COR-L47 (cell line): ENCODE data around the gene ANKRD33B.
"Not testable (repeated sequence)": the region's sequence is repeated elsewhere in the genome, so short reads cannot be mapped to it uniquely, and the experiment has no call there.

ENCODE experiments used
- DNase-seq: peaks from one replicate; lab custom pipeline; 2025; lab: John Stamatoyannopoulos, UW

Gene ANKRD33B

DNA sequence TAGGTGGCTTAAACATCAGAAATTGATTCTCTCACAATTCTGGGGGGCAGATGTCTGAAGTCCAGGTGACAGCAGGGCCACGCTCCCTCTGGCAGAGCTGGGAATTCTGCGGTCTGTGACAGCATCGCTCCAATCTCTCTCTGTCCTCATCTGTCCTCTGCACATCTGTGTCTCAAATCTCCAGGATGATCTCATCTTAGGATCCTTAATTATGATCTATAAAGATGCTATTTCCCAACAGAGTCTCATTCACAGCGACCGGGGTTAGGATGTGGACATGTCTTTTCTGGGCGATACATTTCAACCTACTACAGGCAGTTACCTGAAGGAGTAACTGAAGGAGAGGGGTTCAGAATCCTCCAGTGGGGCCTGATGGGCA is 31.4 kb downstream of the ANKRD33B start:
- DNase-seq: no peak

DNA sequence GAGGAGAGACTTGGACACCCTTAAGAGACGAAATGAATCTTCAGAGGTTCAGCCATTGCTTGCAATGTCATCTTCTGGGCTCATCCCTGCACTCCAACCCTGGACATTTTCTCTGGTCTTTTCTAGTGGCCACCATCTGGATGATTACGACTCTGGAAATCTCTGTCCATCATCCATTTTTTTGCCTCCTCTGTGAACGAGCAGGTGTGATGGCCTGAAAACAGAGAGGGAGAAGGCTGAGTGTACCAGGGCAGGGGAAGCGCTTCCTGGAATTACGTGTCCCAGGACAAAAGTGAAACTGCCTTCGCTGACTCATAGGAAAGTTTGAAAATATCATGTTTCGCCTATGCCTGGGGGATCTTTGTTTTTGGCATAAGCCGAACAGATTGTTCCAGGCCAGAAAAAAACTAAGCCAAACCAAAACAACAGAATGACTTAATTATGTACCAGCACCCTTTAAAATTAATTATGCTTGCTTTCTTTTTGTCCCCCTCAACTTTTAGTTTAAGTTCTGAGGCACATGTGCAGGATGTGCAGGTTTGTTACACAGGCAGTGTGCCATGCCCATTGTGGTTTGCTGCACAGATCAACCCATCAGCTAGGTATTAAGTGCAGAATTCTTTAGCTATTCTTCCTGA is 31.9 kb downstream of the ANKRD33B start:
- DNase-seq: no peak

DNA sequence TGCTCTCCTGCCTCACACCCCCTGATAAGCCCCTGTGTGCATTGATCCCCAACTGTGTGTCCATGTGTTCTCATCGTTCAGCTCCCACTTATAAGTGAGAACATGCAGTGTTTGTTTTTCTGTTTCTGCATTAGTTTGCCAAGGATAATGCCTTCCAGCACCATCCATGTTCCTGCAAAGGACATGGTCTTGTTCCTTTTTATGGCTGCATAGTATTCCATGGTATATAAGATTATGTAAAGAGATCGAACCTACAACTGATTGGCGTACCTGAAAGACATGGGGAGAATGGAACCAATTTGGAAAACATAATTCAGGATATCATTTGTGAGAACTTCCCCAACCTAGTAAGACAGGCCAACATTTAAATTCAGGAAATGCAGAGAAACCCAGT is 32.4 kb downstream of the ANKRD33B start:
- no peak for DNase-seq

DNA sequence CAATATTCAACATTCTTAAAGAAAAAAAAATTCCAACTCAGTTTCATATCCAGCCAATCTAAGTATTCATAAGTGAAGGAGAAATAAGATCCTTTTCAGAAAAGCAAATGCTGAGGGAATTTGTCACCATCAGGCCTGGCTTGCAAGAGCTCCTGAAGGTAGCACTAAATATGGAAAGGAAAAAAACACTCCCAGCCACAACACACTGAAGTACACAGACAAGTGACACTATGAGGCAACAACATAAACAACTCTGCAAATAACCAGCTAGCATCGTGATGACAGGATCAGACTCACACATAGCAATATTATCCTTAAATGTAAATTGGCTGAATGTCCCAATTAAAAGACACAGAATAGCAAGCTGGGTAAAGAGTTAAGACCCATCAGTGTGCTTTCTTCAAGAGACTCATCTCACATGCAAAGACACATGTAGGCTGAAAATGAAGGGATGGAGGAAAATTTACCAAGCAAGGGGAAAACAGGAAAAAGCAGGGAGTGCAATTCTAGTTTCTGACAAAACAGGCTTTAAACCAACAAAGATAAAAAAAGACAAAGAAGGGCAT is 33.1 kb downstream of the ANKRD33B start:
- DNase-seq: no peak

DNA sequence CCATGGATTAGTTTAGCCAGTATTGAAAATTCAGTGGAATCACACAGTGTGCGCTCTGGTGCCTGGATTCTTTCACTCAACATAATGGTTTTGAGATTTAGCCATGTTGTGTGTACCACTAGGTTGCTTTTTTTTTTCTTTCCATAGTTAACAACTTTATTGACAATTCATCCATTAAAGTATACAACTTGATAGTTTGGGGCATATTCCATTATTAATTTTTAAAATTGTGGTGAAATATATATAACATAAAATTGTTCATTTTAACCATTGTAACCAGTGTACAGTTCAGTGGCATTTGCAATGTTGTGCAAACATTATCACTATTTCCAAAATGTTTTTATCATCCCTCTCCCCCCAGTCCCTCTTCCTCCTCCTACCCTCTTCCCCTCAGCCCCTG is 35.2 kb downstream of the ANKRD33B start:
- no peak for DNase-seq

DNA sequence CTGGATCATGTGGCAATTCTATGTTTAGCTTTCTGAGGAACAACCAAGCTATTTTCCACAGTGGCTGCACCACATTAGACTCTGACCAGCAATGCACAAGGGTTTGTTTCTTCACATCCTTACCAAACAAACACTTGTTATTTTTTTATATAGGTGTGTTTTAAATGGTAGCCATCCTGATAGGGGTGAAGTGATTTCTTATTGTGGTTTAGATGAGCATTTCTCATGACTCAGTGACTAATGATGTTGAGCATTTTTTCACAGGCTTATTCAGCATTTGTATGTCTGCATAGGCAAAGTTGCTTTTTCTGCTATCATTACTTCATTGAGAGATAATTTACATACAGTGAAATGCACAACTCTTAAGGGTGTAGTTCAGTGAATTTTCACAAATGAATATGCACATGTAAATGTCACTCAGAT is 36.0 kb downstream of the ANKRD33B start:
- DNase-seq: no peak

DNA sequence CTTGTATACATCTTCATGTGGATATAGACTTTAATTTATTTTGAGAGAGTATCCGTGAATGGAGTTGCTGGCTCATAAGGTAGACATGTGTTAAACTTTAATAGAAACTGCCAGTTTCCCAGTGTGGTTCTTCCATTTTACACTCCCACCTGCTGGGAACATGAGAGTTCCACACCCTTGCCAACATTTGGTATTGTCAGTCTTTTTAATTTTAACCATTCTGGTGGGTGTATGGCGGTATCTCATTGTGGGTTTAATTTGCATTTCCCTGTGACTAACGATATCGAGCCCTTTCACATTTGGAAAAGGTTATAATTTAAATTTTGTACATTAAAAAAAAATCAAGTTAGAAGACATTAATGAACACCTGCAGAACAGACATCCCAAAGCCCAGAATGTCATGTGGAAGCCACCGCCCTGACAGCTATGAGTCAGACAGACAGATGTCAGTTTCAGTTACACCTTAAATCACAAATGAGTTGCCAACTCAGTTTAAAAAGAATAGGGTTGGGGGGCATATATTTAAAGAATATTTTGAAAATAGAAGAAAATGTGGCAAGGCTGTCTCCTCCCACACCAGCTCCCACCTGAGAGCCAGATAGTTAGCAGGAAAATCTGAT is 36.9 kb downstream of the ANKRD33B start:
- DNase-seq: no peak

DNA sequence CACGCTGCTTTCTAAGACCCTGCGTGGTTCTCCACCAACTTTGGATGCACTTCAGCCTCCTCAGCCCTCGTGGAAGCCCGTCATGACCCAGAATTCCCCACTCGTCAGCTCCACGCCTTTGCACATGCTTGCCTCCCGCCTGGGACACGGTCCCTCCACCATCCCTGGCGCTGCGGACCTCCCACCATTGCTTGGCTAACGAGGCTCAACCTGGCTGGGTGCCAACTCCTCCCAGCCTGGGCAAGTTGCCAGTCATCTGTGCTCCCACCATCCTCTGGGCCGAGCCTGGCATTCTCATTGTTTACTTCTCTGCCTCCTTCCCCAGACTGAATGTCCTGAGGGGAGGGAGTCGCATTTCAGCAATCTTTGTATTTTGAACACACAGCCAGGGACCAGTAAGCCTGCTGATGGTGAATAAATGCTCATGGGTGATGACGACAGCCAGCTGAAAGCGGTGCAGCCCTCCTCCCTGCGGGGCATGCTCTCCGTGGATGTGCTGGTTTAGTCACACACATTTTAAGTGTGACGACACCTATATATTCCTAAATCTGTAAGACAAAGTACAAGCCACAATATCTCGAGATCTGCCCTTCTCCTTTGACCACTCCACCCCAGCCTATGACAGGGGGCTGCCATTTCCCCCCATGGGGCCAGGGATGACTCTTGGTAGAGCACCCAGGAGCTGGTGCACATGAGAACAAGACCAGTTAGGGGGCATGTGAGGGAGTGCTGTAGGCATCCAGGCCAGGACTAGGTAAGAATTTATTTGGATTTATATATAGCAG is 37.6 kb downstream of the ANKRD33B start:
- peak; percentile 93 for DNase-seq

DNA sequence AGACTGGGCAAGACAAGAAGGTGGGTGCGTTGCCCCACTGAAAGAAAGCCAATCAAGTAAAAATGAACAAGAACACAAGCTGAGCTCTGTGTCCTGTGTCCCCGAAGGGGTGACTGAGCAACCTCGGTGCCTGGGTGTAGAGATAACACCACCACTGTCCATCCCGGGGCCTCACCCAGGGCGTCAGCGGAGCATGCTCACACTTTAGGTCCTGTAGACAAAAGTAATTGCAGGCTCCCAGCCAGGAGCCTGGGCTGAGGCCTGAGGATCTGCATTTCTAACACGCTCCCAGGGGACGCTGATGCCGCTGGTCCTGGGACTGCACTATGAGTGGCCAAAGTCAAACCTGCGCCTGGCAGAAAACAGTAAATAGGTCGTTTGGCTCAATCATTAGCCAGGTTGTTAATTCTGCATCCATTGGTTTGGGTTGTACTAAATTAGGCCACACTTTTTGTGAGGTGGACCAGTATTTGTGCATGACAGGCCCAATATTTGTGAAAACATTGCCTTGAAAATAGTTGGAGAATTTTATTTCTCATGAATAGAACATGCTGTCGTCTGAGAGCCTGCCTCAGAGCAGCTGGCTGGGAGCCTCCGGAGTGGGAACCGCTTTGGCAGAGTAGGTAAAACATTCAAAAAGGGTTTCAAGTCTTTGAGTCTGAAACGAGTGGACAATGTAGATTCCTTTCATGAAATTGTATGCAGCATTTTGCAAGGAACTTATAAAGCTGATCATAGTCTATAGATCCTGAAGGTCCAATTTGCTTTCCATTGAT is 38.3 kb downstream of the ANKRD33B start:
- DNase-seq: no peak

DNA sequence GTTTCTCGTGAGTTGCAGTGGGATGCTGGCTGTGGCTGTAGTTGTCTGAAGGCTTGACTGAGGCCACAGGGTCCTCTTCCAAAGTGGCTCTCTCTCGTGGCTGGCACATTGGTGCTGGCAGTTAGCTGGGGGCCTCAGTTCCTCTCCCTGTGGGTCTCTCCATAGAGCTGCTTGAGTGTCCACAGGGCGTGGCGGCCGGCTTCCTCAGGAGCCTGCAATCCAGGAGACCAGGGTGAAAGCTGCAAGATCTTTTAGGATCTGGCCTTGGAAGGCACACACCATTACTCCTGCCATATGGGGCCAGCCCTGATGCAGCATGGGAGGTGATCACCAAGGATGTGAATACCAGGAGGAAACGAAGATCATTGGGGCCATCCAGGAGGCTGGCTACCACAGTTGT is 41.1 kb downstream of the ANKRD33B start:
- DNase-seq: no peak

DNA sequence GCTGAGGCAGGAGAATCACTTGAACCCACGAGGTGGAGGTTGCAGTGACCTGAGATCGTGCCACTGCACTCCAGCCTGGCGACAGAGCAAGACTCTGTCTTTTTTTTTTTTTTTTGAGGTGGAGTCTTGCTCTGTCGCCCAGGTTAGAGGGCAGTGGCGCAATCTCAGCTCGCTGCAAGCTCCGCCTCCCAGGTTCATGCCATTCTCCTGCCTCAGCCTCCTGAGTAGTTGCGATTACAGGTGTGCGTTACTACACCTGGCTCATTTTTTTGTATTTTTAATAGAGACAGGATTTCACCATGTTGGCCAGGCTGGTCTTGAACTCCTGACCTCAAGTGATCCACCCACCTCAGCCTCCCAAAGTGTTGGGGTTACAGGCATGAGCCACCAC is 42.8 kb downstream of the ANKRD33B start:
- DNase-seq: not testable (repeated sequence)

DNA sequence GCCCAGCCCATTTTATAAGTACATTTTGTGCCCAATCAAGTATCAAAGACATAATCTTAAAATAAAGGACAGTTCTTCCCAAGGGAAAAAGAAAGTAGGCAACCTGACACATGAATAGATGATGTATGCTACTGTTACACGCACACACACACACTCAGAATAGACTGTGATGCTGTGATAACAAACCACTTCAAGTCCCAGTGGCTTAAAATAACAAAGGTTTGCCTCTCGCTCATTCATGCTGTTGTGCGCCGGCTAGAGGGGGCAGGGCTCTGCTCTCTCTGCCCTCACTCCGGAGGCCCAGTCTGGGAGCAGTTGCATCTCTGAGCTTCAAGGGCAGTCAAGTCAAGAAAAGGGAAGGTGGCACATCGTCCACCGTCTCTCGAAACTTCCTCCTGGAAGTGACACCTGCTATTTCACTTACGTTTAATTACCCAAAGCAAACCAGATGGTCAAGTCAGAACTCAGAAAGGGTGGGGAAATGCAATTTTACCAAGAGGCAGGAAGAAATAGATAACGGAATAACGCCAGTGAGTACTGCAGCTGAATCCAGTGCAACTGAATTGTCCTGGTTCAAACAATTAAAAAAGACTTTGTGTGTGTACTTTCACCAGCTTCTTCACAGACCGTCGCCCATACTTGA is 43.3 kb downstream of the ANKRD33B start:
- no peak for DNase-seq

DNA sequence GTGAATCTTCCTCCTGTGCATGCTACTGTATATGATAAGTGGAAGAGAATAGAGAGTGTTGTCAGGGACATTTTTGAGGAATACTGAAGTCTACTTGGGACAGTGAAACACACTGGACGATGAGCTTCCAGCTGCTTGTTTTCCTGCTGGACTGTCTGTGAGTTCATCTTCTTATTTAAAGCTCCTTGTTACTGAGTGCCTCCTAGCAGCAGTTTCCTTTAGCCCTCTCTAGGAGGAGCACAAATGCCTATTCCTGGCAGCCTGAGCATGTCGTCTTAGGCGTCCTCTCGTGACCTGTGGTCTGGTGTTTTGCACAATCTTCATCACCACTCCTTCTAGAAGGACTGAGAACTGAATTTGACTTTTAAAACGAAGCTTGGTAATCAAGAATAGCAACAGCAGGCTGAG is 43.8 kb downstream of the ANKRD33B start:
- no peak for DNase-seq

DNA sequence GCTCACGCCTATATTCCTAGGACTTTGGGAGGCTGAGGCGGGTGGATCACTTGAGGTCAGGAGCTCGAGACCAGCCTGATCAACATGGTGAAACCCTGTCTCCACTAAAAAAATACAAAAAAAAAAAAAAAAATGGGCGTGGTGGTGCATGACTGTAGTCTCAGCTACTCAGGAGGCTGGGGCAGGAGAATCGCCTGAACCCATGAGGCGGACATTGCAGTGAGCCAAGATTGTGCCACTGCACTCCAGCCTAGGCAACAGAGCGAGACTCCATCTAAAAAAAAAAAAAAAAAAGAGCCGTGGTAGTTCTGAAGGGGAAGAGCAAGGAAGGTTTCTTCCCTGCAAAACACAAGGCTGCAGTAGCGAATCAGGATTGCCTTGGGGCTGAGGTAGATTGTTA is 44.2 kb downstream of the ANKRD33B start:
- not testable (repeated sequence) for DNase-seq

DNA sequence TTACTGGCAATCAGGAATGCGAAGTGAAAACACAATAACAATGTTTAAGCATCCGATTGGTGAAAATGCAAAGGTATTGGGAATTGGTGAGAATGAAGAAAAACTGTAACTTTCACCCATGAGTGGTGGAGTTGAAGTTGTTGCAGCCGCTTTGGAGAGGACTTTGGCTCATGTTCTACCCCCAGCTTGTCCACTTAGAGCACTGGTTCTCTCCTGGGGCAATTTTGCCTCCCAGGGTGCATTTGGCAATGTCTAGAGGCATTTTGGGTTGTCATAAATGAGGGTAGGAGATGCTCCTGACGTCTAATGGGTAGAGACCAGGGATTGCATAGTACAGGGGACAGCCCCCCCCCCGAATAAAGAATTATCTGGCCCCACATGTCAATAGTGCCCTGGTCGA is 46.2 kb downstream of the ANKRD33B start:
- no peak for DNase-seq

DNA sequence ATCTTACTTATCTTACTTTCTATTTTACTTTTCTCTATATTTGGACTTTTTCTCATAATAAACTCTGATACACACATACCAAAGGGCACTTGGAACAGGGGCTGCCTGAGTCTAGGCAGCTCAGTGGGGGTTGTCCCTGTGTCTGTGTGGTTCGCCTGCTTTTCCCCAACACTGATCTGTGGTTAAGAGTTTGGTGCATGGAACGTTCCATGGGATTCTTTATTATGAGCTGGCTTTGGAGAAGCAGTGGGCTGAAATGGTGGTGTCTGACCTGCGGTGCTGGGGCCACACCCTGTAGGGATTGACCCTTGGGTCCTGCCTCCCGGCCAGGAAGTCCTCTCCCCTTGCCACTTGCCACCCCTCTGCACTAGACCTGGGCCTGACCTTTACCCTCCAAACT is 47.4 kb downstream of the ANKRD33B start:
- no peak for DNase-seq

DNA sequence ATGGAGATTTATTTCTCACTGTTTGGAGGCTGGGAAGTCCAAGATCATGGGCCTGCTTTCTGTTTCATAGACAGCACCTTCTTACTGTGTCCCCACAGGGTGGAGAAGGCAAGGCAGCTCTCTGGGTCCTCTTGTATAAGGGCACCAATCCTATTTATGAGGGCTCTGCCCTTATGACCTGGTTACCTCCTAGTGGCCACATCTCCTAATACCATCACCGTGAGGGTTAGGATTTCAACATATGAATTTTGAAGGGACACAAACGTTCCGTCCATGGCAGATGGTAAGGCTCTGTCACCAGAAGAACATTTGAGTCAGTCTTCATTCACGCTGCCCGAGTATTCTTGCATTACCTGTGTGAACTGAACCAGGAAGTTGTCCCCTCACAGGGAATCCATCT is 48.4 kb downstream of the ANKRD33B start:
- no peak for DNase-seq

DNA sequence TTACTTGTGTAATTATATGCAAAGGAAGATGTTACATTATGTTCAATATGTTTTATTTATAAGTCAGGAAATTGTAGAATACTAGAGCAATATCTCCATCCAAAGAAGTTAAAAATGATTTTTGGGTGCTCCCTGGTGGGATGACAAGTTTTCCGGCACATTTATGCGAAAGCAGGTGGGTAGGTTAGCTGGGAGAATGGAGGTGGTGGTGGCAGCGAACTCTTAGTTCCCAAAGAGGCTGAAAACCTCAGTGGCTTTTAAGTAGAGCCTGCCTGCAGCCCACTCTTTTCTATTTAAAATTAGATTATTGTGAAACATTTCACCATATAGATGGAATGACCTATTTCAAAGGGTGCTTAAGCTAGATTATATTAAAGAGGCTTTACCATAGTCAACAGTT is 51.8 kb downstream of the ANKRD33B start:
- DNase-seq: no peak

DNA sequence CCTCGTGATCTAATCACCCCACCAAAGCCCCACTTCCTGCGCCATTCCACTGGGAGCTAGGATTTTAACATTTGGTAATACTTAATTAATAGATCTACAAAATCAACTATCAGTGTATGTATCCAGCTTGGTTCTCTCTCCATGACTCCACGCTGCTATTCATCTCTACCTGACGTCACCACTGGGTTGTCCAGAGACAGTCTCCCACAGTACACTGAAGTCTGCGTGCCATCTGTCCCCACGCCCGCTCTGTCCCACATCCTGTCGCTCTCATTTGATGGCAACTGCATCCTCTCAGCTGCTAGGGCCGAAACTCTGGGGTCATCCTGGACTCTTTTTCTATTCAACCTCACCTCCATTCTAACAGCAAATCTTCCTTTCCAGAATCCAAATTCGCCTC is 53.2 kb downstream of the ANKRD33B start:
- DNase-seq: no peak

DNA sequence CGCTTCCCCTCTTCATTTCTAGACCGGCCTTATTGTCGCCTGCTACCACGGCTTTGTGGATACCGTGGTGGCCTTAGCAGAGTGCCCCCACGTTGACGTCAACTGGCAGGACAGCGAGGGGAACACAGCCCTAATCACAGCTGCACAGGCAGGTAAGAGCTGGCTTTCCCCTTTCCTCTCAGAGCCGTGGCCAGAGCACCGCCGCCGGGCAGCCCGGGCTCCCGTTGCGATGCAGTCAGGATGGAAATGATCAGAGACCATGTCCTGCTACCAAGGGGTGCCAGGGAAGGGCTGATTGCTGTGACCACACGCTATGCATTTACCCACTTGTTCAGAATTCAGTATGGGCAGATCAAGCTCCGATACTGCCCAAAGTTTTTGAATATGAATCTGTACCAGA is 54.4 kb downstream of the ANKRD33B start:
- no peak for DNase-seq

DNA sequence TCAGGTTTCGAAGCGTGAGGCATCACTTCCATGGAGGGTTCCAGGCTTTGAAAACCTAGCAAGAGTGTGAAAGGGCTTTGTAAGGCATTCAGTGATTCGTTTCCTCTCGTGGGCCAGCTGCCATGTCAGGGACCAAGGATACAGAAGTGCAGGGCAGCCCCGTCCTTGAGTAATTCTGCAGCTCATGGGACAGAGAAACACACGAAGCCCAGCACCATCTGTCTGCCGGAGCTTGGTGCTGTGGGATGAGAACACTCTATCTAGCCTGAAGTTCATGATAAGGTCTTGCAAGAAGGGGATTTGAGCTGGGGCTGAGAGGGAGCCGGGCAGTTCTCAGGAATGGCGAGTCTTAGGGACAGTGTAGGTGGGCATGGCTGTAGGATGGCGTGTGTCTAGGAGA is 55.8 kb downstream of the ANKRD33B start:
- no peak for DNase-seq

DNA sequence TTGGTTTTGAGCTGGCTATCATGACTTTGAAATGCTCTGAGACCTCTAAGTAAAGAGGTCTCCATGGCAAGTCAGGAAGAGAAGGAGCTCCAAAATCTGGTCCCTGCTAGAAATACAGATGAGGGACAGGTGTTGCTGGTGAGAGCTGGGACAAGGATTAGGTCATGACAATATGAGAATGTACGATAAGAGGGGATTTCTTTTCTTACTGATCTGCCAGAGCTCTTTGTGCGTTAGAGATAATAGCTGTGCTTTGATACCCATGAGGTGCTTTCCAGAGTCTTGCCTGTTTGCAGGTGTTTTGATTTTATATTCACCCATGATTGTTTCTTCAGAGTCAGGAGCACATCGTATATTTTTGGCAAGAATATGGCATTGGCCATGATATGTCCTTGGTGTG is 56.5 kb downstream of the ANKRD33B start:
- no peak for DNase-seq
